SU-DHL-6 (cell line): ENCODE measurements around the gene THSD4.
A peak's percentile ranks its signal among the peaks of the same experiment; 100 is the strongest.

Experiments used
- H2AFZ ChIP-seq: fragments of 200-600 bp; sonication (generic); 2 replicates; pipeline ENCODE4 v1.6.1; 2014; ENCODE audit warnings: low read depth, mild to moderate bottlenecking, moderate library complexity, mixed read lengths, antibody characterized with exemption, low read length; ENCODE audit not compliant: severe bottlenecking
- H3F3A ChIP-seq: fragments of 200-600 bp; shearing (Covaris generic); 2 replicates; pipeline ENCODE4 v1.6.0; 2016; ENCODE audit warnings: antibody characterized with exemption, mild to moderate bottlenecking; ENCODE audit not compliant: insufficient read depth
- H3K27ac ChIP-seq: fragments of 200-600 bp; sonication (generic); 2 replicates; pipeline ENCODE4 v1.5.1; 2016; ENCODE audit warnings: low read depth, mild to moderate bottlenecking, low read length, moderate library complexity, mixed read lengths
- H3K27me3 ChIP-seq: fragments of 200-600 bp; sonication (generic), shearing (Covaris generic); 2 replicates; pipeline ENCODE4 v1.6.0; 2014; ENCODE audit warnings: mild to moderate bottlenecking, low read length
- H3K36me3 ChIP-seq: fragments of 200-600 bp; sonication (generic); 2 replicates; pipeline ENCODE4 v1.6.1; 2014; ENCODE audit warnings: mild to moderate bottlenecking, low read length, mixed read lengths
- H3K4me2 ChIP-seq: fragments of 300-600, 200-600 bp; shearing (Covaris generic), sonication (generic); 2 replicates; pipeline ENCODE4 v1.6.0; 2014; ENCODE audit warnings: low read length, low read depth, mild to moderate bottlenecking; ENCODE audit not compliant: poor library complexity, severe bottlenecking
- H3K4me3 ChIP-seq: fragments of 200-600 bp; sonication (generic); 2 replicates; pipeline ENCODE4 v1.5.1; 2014; ENCODE audit warnings: antibody characterized with exemption, low read length, mild to moderate bottlenecking, mixed read lengths; ENCODE audit not compliant: insufficient read depth, poor library complexity, severe bottlenecking
- H3K79me2 ChIP-seq: fragments of 200-600 bp; sonication (generic); 2 replicates; pipeline ENCODE4 v1.6.1; 2014; ENCODE audit warnings: mild to moderate bottlenecking, low read length, moderate library complexity; ENCODE audit not compliant: insufficient read depth
- H3K9ac ChIP-seq: fragments of 200-600 bp; sonication (generic); 2 replicates; pipeline ENCODE4 v1.7.0; 2014; ENCODE audit warnings: mild to moderate bottlenecking, low read length
- H3K9me2 ChIP-seq: fragments of 200-600 bp; sonication (generic); replicated peaks from 2 replicates; pipeline ENCODE4 v1.6.1; 2014; ENCODE audit warnings: low read length; ENCODE audit not compliant: insufficient read depth
- H3K9me3 ChIP-seq: fragments of 200-600 bp; sonication (generic); 2 replicates; pipeline ENCODE4 v1.6.1; 2014; ENCODE audit warnings: low read length, mixed read lengths; ENCODE audit not compliant: insufficient read depth
- H4K20me1 ChIP-seq: fragments of 200-600 bp; sonication (generic); 2 replicates; pipeline ENCODE4 v1.6.1; 2014; ENCODE audit warnings: low read depth, mild to moderate bottlenecking, antibody characterized with exemption, low read length, moderate library complexity, mixed read lengths
- CTCF ChIP-seq: fragments of 200-600 bp; sonication (generic); IDR thresholded peaks from one replicate; pipeline ENCODE4 v1.5.1; 2017; ENCODE audit warnings: antibody characterized with exemption, mild to moderate bottlenecking, low read length, moderate library complexity; ENCODE audit not compliant: insufficient read depth, poor library complexity, severe bottlenecking
- EZH2phosphoT487 ChIP-seq: fragments of 200-600 bp; sonication (generic), shearing (Covaris generic); conservative IDR thresholded peaks from 2 replicates; pipeline ENCODE4 v1.6.1; 2018; ENCODE audit warnings: mild to moderate bottlenecking, antibody characterized with exemption, low read length, moderate library complexity, mixed read lengths

Gene THSD4

GRCh38 chr15:71469413-71469812, 354.1 kb downstream of the THSD4 start:
- H3K9me2 ChIP-seq = no peaks in the 10 kb centered on the region
- H2AFZ ChIP-seq = no peak overlapping the region
- no peaks in the 10 kb centered on the region for H3K27me3 ChIP-seq

GRCh38 chr15:71471347-71471746, 356.1 kb downstream of the THSD4 start:
- Histone ChIP-seq H3K9me3 (no peaks in the 10 kb centered on the region), H3K27me3 (no peaks in the 10 kb centered on the region), H4K20me1 (no peaks in the 10 kb centered on the region), H3K9ac (no peak overlapping the region), H3K4me2 (no peak overlapping the region), H3K9me2 (no peaks in the 10 kb centered on the region), H3K27ac (no peak overlapping the region), H2AFZ (no peak overlapping the region), H3K36me3 (no peaks in the 10 kb centered on the region), H3K79me2 (no peaks in the 10 kb centered on the region), H3F3A (no peaks in the 10 kb centered on the region), H3K4me3 (no peak overlapping the region)
- TF ChIP-seq EZH2phosphoT487 (no peak), CTCF (no peak)

More at GRCh38 chr15:71469413-71469812, 354.1 kb downstream of the THSD4 start:
- Histone ChIP-seq H3K4me3 (no peak overlapping the region), H3F3A (no peaks in the 10 kb centered on the region), H3K9ac (no peak overlapping the region), H3K4me2 (no peak overlapping the region), H3K27ac (no peak overlapping the region), H3K36me3 (no peaks in the 10 kb centered on the region), H4K20me1 (no peaks in the 10 kb centered on the region), H3K9me3 (no peaks in the 10 kb centered on the region), H3K79me2 (no peaks in the 10 kb centered on the region)
- TF ChIP-seq EZH2phosphoT487 (no peak), CTCF (peak; percentile 25)

GRCh38 chr15:71472566-71472965, 357.3 kb downstream of the THSD4 start:
- Histone ChIP-seq H4K20me1 (no peaks in the 10 kb centered on the region), H3K36me3 (no peaks in the 10 kb centered on the region), H3K27me3 (no peaks in the 10 kb centered on the region), H3F3A (no peaks in the 10 kb centered on the region), H3K9me2 (no peaks in the 10 kb centered on the region), H3K4me3 (no peak overlapping the region), H2AFZ (no peak overlapping the region), H3K79me2 (no peaks in the 10 kb centered on the region), H3K9me3 (no peaks in the 10 kb centered on the region), H3K9ac (no peak overlapping the region), H3K27ac (no peak overlapping the region), H3K4me2 (no peak overlapping the region)
- TF ChIP-seq EZH2phosphoT487 = no peak

- Histone ChIP-seq H3K9me2 (no peaks in the 10 kb centered on the region), H3K9ac (no peak overlapping the region), H2AFZ (no peak overlapping the region), H3K4me3 (no peak overlapping the region), H3K4me2 (no peak overlapping the region), H3K27ac (no peak overlapping the region), H3K9me3 (no peaks in the 10 kb centered on the region), H3K36me3 (no peaks in the 10 kb centered on the region), H3F3A (no peaks in the 10 kb centered on the region), H3K79me2 (no peaks in the 10 kb centered on the region), H4K20me1 (no peaks in the 10 kb centered on the region), H3K27me3 (no peaks in the 10 kb centered on the region)
- TF ChIP-seq EZH2phosphoT487 (no peak), CTCF (no peak)
These were observed 358.5 kb downstream of the THSD4 start for GRCh38 chr15:71473751-71474150.
